Measurements from ENCODE around the gene SLC26A5.
"Not testable (repeated sequence)": the region's sequence is repeated elsewhere in the genome, so short reads cannot be mapped to it uniquely, and the experiment has no call there.

Gene SLC26A5

DNA sequence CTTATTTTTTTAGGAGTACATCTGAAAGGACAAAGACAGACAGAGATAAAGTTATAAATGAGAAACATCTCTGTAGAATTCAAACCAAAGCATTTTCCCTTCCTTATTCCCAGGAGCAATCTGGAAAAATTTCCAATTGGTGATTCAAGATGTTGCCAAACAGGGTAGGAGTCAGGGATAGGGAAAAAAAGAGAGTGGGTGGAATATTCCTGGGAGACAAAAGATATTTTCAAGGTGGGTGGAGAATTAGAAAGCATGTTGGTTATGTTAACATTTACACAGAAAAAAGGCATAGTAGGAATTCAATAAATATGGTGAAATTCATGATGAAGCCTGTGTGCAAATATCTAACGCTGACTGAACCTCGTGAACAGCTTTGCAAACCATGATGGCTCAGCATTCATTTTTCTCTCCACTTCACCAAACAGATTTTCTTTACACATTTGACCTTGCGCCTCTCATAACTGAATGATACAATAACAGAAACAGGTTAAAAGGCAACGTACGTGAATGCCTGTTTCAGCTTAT lies 25.1 kb downstream of the SLC26A5 start:
- H3K27ac ChIP-seq, result no peak overlapping the region
- TF ChIP-seq, protein P1, sequence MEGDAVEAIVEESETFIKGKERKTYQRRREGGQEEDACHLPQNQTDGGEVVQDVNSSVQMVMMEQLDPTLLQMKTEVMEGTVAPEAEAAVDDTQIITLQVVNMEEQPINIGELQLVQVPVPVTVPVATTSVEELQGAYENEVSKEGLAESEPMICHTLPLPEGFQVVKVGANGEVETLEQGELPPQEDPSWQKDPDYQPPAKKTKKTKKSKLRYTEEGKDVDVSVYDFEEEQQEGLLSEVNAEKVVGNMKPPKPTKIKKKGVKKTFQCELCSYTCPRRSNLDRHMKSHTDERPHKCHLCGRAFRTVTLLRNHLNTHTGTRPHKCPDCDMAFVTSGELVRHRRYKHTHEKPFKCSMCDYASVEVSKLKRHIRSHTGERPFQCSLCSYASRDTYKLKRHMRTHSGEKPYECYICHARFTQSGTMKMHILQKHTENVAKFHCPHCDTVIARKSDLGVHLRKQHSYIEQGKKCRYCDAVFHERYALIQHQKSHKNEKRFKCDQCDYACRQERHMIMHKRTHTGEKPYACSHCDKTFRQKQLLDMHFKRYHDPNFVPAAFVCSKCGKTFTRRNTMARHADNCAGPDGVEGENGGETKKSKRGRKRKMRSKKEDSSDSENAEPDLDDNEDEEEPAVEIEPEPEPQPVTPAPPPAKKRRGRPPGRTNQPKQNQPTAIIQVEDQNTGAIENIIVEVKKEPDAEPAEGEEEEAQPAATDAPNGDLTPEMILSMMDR (conservative IDR thresholded peaks at IDR 0.05), result no peak

DNA sequence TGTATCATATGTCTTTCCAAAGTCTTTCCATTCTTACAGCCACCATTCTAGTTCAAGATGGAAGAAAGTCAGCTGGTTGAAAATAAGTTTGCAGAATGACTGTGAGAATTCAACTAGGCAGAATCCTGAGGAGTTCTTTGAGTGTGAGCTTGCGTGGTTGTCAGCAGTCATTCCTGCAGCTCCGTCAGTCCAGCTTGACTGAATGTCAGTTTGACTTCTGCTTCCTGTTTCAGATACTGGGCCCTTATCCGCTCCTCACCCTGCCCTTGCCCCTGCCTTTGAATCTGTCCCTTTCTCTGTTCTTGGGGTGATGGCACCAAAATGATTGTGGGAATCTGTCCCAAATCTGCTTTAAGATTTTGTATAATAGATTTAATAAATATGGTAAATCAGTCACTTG lies 27.8 kb downstream of the SLC26A5 start:
- TF ChIP-seq, protein P1 (conservative IDR thresholded peaks at IDR 0.05), result no peak
- H3K27ac ChIP-seq, result no peak overlapping the region

DNA sequence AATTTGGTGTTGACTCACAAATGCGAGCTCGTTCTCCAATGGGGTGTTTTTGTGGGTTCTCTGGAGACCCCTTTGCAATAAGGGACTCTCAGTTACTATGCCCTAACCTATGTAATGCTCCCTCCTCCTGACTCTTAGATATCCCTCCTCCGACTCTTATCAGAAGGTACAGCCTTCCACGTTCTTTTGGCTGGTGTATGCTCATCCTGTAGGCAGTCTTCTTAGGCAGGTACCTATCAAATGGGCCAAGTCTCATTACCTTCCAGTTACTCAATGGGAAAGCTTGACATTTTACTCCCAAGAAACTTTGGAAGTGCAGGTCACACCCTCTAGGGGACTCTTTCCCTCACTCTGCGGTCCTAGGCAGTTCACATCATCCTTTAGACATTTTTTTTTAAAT lies 32.6 kb downstream of the SLC26A5 start:
- H3K27ac ChIP-seq, result no peak overlapping the region
- TF ChIP-seq, protein P1 (conservative IDR thresholded peaks at IDR 0.05), result no peak

DNA sequence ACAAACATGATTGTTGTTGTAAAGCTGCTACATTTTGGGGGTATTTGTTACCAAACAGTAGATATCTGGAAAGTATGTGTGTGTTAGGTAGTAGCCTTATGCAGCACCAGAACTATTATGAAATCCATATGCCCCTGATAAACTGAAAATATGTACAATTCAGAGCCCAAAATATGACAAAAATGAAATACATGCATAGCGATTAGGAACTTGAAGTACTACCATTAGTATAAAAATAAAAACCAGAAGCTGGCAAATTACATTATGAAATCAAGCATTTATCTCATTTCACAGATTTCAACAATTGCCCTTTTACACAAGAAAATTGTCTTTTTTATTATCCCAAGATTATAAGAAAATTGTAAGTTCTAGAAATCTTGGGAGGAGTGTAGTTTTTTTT lies 33.9 kb downstream of the SLC26A5 start:
- TF ChIP-seq, protein P1 (conservative IDR thresholded peaks at IDR 0.05), result no peak
- no peak overlapping the region for H3K27ac ChIP-seq

DNA sequence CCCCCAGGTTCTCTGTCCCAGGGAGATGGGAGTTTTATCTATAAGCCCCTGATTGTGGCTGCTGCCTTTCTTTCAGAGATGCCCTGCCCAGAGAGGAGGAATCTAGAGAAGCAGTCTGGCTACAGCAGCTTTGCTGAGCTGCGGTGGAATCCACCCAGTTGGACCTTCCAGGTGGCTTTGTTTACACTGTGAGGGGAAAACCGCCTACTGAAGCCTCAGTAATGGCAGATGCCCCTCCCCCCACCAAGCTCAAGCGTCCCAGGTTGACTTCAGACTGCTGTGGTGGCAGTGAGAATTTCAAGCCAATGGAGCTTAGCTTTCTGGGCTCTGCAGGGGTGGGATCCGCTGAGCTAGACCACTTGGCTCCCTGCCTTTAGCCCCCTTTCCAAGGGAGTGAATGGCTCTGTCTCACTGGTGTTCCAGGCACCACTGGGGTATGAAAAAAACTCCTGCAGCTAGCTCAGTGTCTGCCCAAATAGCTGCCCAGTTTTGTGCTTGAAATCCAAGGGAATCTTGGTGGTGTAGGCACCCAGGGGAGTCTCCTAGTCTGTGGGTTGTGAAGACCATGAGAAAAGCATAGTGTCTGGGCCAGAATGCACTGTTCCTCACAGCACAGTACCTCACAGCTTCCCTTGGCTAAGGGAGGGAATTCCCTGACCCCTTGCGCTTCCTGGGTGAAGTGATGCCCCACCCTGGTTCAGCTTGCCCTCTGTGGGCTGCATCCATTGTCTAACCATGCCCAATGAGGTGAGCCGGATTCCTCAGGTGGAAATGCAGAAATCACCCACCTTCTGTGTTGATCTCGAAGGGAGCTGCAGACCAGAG lies 40.0 kb downstream of the SLC26A5 start:
- H3K27ac ChIP-seq, result not testable (repeated sequence)

DNA sequence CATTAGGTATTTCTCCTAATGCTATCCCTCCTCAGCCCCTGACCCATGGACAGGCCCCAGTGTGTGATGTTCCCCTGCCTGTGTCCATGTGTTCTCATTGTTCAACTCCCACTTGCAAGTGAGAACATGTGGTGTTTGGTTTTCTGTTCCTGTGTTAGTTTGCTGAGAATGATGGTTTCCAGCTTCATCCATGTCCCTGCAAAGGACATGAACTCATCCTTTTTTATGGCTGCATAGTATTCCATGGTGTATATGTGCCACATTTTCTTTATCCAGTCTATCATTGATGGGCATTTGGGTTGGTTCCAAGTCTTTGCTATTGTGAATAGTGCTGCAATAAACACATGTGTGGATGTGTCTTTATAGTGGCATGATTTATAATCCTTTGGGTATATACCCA lies 46.3 kb downstream of the SLC26A5 start:
- not testable (repeated sequence) for H3K27ac ChIP-seq

DNA sequence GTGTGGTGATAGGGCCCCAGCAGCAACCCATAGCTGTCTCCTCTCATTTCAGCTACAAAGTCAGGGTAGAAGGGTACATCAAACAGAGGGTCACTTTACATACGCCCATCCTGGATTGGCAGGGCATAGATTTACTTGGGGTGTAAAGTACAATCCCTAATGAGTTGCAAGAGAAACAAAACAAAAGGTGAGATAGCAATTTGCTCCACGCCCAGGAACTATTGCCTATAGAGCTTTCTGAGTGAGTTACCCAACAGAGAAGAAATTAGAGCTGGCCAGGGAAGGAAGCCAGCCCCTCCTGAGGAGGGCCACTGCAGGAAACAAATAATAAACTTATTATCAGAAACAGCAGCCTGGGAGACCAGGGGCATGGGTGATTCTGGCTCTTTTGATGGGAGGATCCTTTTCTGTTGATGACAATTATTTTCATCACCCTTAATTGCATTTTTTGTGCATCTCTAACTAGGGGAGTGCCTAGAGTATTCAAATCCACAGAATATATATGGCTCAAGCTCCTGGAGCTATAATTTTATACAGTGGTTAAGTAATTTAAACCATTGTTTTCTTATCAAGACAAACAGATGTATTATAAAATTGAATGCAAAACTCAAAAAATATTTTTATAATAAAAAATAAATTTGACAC lies 47.4 kb downstream of the SLC26A5 start:
- TF ChIP-seq, protein P1 (conservative IDR thresholded peaks at IDR 0.05), result no peak
- H3K27ac ChIP-seq, result no peak overlapping the region

DNA sequence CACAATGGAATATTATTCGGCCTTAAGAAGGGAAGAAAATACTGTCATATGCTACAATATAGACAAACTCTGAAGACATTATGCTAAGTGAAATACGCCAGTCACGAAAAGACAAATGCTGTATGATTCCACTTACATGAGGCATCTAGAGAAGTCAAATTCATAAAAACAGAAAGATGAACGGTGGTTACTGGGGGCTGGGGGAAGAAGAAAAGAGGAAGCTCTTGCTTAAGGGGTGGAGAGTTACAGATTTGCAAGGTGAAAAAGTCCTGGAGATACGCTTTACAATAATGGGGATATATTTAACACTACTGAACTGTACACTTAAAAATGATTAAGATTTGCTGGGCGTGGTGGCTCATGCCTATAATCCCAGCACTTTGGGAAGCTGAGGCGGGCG lies 49.5 kb downstream of the SLC26A5 start:
- TF ChIP-seq, protein P1 (conservative IDR thresholded peaks at IDR 0.05), result no peak
- no peak overlapping the region for H3K27ac ChIP-seq

All from VCaP (cell line).